ENCODE measurements around the gene PLCB1.

The PLCB1 gene

DNA sequence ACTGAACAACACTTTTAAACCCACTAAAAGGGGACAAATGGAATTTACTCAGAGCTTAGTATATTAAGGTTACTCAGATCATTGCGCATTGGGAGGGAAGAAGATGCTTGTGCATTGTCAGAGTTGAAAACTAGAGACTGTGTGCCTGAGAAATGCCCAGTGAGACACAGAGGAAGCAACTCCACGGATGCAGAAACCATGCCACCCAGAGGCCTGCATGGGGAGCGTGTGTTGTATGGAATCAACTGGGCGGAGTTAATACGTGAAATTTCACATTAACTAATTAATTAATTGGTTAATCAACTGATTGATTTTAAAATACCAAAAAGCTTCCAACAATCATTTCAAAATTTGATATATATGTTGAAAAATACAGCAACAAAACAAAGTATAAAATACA lies 391.6 kb downstream of the PLCB1 start:
- DNase-seq: no peak

DNA sequence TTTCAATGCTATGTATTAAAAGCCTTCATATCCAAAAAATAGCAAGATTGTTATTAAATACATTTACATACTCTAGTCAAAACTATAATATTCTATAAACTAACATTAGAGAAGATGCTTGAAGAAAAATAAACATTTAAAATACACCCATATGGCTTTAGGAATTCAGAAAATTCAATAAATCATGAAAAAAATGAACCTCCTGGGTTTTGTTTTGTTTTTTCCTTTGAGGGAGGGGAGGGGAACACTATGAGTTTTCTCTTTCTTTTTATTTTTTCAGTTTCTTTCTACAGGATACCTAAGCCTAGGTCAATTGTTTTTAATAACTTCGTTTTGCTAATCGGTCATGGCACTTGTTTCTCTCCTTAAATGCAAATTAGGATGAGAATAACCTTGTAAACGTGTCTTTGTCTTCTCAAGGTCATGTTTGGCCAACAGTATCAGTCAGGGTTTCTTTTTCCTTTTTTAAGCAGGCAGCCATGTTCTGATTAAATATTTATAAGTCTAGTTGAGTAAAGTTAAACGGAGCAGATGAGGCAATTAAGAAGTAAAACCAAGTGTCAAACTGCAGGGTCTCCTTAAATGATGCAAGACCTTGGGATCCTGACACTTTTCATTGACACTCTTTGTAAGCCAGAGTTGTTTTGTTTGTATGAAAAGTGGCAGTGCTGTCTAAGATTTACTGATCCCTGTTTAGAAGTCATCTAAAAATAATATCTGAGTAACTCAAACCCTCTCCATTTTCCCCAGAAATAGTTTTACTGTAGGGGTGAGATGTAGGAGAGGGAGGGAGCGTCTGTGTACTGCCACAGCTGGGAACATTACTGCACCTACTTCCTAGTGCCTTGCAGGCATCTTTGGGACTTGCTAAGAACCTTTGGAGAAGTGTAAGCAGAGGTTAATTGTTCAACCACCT lies 392.3 kb downstream of the PLCB1 start:
- DNase-seq: no peak

DNA sequence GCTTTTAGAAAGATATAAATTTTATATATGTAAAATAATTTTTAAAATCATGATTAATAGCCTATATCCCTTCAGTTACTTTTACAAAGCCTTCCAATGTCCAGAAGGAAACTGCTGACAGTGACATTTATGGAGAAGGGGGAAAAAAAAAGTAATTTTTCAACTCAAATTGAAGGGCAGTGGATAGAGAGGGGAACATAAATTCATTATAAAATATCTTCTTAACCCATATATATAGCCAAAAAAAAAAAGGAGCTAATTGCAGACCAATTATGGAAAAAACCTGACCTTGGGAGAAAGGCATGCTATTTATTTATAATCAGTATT lies 392.9 kb downstream of the PLCB1 start:
- no peak for DNase-seq

DNA sequence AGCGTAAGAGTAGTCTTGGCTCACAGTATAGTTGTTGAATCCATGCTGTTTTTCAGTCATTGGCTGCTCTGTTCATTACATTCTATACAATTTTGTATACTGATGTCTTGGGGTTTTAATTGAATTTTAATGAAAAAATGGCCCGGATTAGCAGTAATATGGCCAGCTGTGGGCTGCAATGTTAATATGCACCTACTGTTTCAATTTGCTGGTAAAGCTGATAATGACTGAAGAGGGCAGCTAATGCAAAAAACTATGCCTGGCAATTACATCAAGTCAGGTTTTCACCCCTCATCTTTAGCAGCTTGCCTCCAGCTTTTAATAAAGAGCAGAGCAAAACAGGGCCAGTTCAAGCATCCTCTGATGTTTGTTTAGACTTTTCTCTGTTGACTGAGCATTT lies 394.5 kb downstream of the PLCB1 start:
- no peak for DNase-seq

DNA sequence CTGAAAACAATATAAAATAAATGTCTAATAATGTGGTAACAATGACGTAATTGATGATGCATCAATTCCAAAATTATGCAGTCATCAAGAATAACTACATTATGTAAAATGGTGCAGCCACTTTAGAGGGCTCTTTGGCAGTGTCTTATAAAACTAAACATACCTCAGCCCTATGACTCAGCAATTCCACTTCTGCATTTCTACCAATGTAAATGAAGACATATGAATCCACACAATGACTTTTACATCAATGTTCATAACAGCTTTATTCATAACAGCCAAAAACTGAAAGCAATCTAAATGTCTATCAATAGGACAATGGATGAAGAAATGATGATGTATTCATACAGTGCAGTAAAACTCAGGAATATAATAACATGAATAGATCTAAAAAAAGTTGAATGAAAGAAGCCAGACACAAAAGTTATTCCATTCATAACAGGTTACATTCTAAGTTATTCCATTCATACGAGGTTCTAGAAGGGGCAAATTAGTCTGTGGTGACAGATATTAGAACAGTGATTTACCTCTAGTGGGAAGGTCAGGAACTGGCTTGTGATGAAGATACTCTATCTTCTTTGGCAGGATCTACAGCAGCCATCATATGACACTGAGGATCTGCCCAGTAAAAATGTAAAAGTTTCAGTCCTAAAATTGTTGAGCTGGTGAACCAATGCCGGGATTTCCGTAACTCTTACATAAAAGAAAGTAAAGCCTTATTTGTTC lies 396.1 kb downstream of the PLCB1 start:
- DNase-seq: no peak

DNA sequence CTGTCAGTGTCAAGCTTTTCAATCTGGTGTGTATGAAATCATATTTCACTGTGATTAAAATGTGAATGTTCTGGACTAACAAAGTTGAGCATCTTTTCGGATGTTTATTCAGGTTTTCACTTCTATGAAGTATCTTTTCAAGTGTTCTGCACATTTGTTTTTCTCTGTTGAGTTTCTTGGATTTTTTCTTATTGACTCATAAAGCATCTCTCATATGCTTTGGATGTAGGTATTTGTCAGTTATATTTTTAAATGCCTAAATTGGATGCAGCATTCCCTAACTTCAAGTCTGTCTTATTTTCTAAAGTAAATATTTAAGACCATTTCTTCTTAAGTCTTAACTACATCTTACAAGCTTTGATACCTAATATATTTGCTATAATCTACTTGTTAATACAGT lies 398.0 kb downstream of the PLCB1 start:
- DNase-seq: no peak

DNA sequence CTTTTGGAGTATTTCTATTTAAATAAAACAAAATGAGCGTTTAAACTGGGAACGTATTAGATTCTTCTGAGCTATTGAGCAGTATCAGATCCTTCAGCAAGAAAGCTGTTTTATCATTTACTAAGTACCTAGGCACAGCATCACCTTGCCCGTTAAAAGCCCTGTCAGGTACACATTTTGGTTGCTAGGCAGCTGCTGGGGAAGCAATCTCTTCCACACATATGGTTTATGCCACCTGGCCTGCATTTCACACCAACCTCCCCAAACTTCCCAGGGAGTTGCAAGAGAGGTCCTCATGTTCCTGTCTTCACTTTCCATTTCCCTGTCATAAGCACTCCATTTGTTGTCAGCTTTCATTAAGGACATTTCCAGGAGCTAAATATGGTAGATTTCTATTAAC lies 400.1 kb downstream of the PLCB1 start:
- DNase-seq: no peak

DNA sequence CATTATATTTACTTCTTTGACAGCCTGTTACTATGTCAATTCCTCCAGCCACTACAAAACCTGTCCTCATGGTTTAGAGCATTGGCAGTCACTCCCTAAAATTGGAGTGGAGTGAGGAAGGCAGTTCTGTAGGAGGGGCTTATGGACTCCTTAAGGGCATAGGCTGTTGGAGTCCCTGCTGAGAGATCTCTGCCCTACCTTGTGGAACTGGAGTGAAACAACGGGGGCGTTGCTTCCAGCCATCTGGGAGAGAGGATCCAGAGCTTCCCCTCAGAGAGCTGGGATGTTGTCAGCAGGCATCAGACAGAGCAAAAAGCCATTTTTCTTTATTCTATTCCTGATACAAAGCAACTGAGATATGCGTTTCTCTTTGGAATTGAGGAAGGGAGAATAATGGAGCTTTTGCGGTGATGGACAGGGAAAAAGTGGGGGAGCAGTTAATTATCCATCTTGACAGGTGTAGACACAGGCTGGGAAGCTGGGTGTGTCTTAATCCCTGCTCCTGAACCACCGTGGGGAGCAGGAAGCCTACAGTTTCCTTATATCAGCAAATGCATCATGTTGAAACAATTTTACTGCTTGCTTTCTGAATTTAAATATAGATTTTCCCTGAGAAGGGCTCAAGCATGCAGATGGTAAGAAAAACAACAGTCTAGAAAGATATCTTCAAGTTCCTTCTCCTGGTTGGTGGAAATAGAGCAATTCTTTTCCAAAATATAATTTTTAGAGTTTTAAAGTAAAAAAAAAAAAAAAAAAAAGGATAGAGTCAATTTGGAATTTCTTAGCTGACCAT lies 402.5 kb downstream of the PLCB1 start:
- DNase-seq: no peak

DNA sequence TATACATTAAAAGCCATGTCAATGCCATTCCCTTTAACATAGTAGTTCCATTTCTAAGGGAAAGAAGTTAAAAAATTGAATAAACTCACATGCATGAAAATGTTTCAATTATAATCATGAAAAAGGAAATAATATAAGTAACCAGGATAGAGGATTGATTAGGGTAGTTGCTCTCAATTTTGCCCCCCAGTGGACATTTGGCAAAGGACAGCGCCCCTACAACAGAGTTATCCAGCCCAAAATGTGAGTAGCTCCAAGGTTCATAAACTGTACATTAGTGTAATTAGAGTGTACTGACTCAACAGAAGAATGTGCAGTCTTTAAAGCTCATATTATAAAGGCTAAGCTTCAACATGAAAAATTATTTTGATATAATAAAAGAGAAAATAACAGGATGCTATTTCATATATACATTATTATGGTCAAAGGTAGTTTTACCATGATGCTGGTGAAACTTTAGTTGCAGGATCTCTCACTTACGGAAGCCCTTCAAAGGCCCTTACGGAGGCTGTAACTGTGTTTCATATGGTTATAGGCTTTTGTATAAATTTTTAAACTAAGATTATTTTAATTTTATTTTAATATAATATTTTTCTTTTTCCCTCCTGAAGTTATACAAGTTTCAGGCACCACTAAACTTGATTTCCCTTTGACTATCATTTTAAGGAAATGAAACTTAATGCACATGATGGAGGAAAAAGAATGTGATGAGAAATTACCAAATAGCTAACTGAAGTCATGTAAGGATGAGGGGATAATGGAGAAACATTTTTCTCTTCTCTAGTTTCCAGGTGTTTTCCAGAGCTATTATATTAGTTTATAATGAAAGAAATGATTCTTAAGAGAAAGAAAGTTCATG lies 403.6 kb downstream of the PLCB1 start:
- DNase-seq: no peak

DNA sequence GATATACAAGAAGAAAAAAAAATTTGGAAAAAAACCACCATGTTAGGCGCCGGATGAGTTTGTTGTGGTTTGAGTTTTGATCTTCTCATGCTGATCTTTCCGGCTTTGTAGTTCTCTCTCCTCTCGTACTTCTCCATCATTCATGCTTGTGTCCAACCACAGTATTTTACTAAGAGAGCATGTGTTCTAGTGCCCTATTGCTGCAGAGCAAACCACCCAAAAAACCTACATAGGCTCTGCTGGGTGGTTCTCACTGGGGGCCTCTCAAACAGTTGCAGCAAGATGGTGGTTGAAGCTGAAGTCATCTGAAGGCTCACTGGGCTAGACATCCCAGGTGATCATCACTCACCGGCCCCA lies 404.2 kb downstream of the PLCB1 start:
- no peak for DNase-seq

DNA sequence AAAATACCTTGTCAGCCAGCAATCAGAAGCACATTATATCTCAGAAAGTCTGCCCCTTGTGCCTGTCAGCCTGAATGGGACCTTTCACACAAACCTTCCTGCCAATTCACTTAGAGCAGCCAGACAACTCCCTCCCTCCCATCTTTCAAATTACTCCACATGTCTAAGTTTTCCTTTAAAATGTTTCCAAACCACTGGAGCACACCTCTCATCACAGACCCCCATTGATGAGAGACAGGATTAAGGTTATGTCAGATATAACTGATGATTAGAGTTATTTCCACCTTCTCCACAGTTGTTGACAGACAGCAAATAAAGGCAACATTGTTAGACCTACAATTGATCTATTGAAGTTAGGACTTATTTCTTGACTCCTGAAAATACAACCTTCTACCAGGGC lies 408.4 kb downstream of the PLCB1 start:
- no peak for DNase-seq

DNA sequence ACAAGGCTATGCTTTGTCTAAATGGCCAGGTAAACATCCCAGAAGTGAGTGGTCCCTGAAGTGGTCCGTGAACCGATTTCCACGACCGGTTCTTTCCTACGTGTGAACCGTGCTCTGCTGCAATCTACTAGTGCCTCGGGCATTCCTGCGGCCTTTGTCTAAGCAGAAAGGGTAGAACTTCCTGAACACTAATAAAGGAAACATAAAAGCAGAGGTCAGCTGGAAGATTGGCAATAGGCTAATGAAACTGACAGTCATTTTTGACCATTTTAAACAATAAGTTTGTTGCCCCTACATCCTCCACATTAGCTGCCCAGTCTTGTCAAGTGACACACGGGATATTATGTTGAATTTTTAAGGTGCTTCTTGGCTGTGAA lies 410.0 kb downstream of the PLCB1 start:
- no peak for DNase-seq

DNA sequence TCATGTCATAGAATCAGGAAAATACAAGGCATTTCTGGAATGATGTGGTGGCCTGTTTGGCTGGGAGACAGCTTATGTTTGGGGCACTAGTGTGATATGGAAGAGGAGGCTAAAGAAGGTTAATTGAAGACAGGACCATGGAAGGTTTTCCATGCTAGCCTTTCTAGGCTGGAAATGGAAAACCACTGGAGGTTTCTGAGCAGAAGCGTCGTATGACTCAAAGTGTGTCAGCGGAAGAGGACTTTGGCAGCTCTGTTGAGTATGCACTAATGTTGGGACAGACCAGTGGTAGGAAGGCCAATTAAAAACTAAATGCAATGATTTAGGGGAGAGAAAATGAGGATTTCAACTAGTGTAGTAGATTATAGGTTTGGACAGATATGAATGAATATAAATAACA lies 413.1 kb downstream of the PLCB1 start:
- no peak for DNase-seq

DNA sequence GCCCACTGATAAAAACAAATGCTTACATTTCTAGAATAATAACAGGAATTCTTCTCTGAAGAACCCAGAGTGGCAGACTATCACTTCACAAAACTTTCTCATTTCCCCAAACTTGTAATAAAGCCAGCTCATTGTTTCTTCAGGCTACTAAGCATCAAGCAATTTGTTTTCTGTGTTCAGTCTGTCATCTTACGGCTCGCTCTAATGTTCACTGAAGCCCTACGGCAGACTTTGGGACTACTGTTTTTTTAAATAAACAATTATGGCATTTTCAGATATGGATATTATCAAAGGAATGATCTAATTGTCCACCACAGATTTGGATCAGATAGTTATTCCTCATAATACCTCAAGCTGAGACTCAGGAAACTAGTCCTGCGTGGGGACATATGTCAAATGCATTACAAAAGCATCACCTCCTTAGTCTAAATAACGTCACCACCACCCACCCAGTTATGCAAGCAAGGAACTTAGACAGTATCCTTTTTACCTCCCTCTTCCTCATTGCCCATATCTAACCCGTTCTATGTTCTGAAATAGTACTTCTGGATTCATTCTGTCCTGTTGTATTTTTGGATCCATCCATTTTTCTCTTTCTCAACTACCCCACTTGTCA lies 415.1 kb downstream of the PLCB1 start:
- no peak for DNase-seq

DNA sequence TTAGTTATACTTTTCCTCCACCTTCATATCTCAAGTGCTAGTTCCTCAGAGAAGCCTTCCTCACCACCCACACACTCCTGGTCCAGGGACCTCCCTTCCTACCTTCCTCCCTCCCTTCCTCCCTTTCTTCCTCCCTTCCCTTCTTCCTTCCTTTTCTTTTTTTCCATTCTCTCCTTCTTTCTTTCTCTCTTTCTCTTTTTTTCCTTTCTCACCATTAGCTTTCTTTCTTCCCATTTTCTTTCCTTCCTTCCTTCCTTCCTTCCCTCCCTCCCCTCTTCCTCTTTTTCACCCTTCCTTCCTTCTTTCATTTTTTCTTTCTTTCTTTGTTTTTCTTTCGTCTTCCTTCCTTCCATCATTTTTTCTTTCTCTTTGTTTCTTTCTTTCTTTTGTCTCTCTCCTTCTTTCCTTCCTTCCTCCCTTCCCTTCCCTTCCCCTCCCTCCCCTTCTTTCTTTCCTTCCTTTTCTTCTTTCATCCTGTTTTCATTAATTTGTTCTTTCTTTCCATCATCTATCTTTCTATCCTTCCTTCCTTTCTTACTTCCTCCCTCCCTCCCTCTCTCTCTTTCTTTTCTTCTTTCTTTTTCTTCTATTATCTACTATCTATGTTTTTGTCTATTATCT lies 416.0 kb downstream of the PLCB1 start:
- DNase-seq: no peak

DNA sequence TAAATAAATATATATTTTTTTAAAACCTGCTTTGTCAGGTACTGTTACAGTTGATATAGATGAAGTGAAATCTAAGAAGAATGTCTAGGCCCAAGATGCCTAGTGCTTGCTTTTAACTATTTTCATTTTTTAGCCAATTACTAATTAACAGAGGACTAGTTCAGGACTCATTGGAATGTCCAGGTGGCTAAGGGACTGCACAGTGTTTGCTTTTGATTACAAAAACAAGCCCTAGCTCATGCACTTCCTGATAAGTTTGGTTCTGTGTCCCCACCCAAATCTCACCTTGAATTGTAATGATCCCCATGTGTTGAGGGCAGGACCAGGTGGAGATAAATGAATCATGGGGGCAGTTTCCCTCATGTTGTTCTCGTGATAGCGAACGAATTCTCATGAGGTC lies 417.1 kb downstream of the PLCB1 start:
- no peak for DNase-seq

DNA sequence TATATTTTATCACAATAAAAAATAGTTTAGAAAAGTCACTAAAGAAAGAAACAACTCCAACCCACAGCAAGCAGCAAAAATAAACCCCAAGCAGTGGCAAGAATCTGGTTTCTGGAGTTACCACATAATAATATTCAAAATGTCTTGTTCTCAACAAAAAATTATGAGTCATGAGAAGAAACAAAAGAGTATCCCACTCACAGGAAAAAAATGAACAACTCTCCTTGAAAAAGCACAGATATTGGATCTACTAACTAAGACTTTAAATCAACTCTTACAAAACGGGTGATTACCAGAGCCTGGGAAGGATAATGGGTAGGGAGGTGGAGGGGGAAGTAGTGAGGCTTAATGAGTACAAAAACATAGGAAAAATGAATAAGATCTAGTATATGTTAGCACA lies 425.6 kb downstream of the PLCB1 start:
- DNase-seq: no peak

DNA sequence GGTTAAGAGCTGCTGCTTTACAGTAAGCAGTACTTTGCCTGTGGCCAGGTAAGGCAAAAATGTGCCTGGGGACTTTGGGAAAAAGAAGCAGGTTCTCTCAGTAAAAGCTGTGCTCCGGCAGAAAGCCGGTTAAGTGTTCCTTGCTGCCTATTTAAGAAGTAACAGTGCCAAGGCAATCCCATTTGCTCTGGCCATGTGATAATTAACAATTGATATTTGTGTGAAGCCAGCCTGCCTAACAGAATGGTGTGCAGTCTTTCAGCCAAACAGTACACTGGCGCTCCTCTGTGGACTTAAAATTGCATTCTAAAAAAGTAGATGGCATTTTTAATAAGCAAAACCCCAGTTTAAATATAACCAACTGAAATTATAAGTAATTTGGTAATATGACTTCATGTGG lies 430.3 kb downstream of the PLCB1 start:
- no peak for DNase-seq

DNA sequence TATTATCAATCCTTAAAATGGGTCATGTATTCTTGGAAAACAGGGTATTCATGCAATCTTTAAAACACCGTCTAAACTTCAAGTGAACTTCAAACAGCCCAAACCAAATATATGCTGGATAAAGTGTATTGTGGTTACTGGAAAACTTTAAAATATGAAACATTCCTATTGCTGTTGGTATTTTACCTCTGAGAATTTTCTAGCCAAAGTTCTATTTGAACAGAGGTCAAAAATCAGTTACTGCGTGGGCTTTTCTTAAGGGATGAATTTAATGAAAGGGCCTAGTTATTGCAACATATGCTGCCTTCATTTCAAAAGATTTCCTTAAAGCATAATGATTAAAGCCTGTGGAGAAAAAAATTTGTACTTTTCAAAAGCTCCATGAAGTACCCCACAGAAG lies 436.0 kb downstream of the PLCB1 start:
- DNase-seq: no peak

DNA sequence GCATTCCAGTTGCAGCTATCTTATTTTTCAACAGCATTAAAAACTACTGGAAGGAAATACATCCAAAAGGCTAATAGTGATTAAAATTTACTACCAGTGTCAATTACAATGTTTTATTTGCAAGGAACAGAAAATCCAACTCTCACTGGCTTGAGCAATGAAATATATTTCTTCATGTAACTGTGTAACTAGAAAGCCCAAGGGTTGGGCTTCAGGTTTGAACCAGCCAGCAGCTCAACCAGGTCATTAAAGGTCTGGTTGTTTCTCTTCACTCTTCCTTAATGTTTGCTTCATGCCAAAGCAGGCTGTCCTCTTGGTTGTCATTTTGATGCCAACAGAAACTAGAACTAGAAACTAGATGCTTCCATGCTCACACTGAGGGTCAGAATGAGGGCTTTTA lies 437.7 kb downstream of the PLCB1 start:
- DNase-seq: no peak

DNA sequence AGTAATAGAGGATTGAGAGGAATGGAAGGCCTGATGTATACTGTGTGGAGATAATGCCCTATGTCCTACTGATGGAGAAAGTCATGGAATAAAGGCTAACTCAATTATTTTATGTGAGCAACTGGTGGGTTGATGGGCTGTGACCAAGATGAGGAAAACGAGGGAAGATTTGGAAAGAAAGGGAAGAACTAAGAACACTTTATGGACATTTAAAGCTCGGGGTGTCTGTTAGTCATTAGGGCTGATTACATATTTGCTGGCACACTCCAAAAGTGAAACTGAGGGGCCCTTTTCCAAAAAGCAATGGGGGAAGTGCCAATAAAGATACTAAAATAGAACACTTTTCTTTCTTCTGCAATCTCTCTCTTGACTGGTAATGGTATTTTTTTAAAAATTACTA lies 439.5 kb downstream of the PLCB1 start:
- no peak for DNase-seq

DNA sequence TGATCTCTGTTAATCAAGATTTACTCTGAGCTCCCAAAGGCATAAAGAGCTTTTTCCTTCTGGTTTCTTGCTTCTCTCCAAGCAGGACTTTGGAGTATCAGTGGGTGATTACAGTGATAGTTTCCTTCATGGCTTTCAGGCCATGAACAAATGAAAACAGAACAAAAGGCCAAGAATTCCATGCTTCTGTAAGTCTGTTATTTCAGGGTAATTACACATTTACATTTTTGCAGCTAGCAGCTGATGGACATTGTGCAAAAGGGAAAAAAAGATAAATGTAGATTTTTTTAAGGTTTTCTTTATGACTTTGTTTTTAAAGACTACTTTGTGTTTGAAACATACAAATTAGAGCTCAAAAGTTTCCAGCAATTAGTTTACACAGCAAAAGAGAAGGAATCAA lies 441.6 kb downstream of the PLCB1 start:
- no peak for DNase-seq
